K562 (cell line): ENCODE measurements around the gene BTBD10. TPM values are rescaled to one million over a fixed set of nuclear protein-coding genes. Genes with fewer than 3 reads are reported as not detected.

Experiments used
- ATAC-seq: fragments of 200-7000 bp; cut with Tn5 transposase; 3 replicates; pipeline ENCODE4 v1.9.1; 2020; ENCODE audit warnings: moderate library complexity
- BruUV-seq: library from RNA; stranded (reverse); fragments of 400-500 nt; replicated peaks from 2 replicates; lab custom pipeline; 2021; lab: Mats Ljungman, UMichigan
- CTCF ChIA-PET: fragments of 300-600 bp; formaldehyde crosslinking; extraction: SDS; loops from one replicate; lab custom pipeline; 2021; ENCODE audit warnings: low intra/inter-chr PET ratio; lab: Yijun Ruan, JAX
- POLR2A ChIA-PET: fragments of 300-600, 350-650 bp; sonication (Branson Sonifier 250); formaldehyde crosslinking; extraction: SDS; loops from one replicate; lab custom pipeline; 2021; ENCODE audit warnings: antibody characterized with exemption, inconsistent platforms; lab: Yijun Ruan, JAX
- DNase-seq, 4 experiments: peaks; one replicate each; pipeline versions ENCODE4 v3.0.0 to v3.0.0-alpha.2; 2011 to 2018; ENCODE audit warnings: low spot score in 3 of 4, mixed read lengths in 3 of 4; ENCODE audit errors: extremely low read depth in 1 of 4
- FAIRE-seq: peaks from 2 replicates; lab custom pipeline; 2011; peaks lifted over from hg19 to GRCh38; lab: Jason Lieb, UNC
- H2AFZ ChIP-seq: 2 replicates; pipeline ENCODE4 v1.6.0; 2011; ENCODE audit warnings: low read depth, low read length, control low read depth, inconsistent platforms
- H3K27ac ChIP-seq: fragments of 200-600 bp; 3 replicates; pipeline ENCODE4 v1.8.0; 2011; ENCODE audit warnings: low read depth, mild to moderate bottlenecking, control low read depth, inconsistent platforms, low read length, moderate library complexity, mixed read lengths; ENCODE audit errors: extremely low read depth
- H3K27me3 ChIP-seq, 2 experiments: fragments of 300-600 bp in 1 of 2; 2 replicates in 1 of 2; 3 replicates in 1 of 2; pipeline versions ENCODE4 v1.6.0 to v1.8.0; 2011; ENCODE audit warnings: inconsistent platforms in 2 of 2, low read length in 2 of 2, mild to moderate bottlenecking in 1 of 2, mixed read lengths in 1 of 2, moderate library complexity in 1 of 2; ENCODE audit not compliant: control insufficient read depth in 2 of 2, insufficient read depth in 2 of 2
- H3K36me3 ChIP-seq: fragments of 300-600 bp; 3 replicates; pipeline ENCODE4 v1.8.0; 2011; ENCODE audit warnings: mild to moderate bottlenecking, low read length, inconsistent platforms; ENCODE audit not compliant: control insufficient read depth, insufficient read depth
- H3K4me1 ChIP-seq, 2 experiments: fragments of 200-600 bp in 1 of 2; replicated peaks in 1 of 2; 2 replicates in 1 of 2; 3 replicates in 1 of 2; pipeline versions ENCODE4 v1.5.1 to v1.8.0; 2011; ENCODE audit warnings: inconsistent platforms in 2 of 2, low read length in 2 of 2, mild to moderate bottlenecking in 1 of 2, mixed read lengths in 1 of 2, moderate library complexity in 1 of 2; ENCODE audit not compliant: control insufficient read depth in 2 of 2, insufficient read depth in 2 of 2
- H3K4me2 ChIP-seq: 2 replicates; pipeline ENCODE4 v1.6.1; 2011; ENCODE audit warnings: low read length, control low read depth, inconsistent platforms, mixed read lengths; ENCODE audit not compliant: insufficient read depth
- H3K4me3 ChIP-seq: fragments of 200-600 bp; sonication (generic), shearing (Covaris generic); 2 replicates; pipeline ENCODE4 v1.5.1; 2016; ENCODE audit warnings: control low read depth, inconsistent platforms
- H3K79me2 ChIP-seq: fragments of 200-600 bp; 3 replicates; pipeline ENCODE4 v1.8.0; 2011; ENCODE audit warnings: low read length, inconsistent platforms; ENCODE audit not compliant: control insufficient read depth, insufficient read depth
- H3K9ac ChIP-seq, 2 experiments: 2 replicates each; pipeline versions ENCODE4 v1.6.0 to v1.6.1; 2011; ENCODE audit warnings: low read depth in 2 of 2, low read length in 2 of 2, control low read depth in 1 of 2, inconsistent platforms in 1 of 2, mild to moderate bottlenecking in 1 of 2, mixed read lengths in 1 of 2; ENCODE audit not compliant: insufficient read depth in 1 of 2
- H3K9me1 ChIP-seq: one replicate; pipeline ENCODE4 v1.6.0; 2011; ENCODE audit warnings: inconsistent platforms, mild to moderate bottlenecking, low read length, moderate library complexity; ENCODE audit not compliant: control insufficient read depth, insufficient read depth
- H3K9me3 ChIP-seq: replicated peaks from 2 replicates; pipeline ENCODE4 v1.5.1; 2011; ENCODE audit warnings: low read depth, low read length, inconsistent platforms; ENCODE audit not compliant: control insufficient read depth, insufficient read depth
- H4K20me1 ChIP-seq: replicated peaks from 2 replicates; pipeline ENCODE4 v1.6.1; 2011; ENCODE audit warnings: low read length, inconsistent platforms, mixed read lengths; ENCODE audit not compliant: control insufficient read depth, insufficient read depth
- FOXJ3 ChIP-seq: sonication (generic); formaldehyde crosslinking; IDR thresholded peaks from 2 replicates; pipeline ENCODE4 v1.4.0; 2020; ENCODE audit warnings: mild to moderate bottlenecking, missing genetic modification reagents
- KDM2B ChIP-seq: fragments of 250-450 bp; sonication (Bioruptor Pico); IDR thresholded peaks from 2 replicates; pipeline ENCODE4 v1.8.0; 2021; ENCODE audit warnings: mild to moderate bottlenecking, moderate library complexity
- MYC ChIP-seq, 2 experiments: fragments of 250-450 bp in 1 of 2; sonication (Bioruptor Pico) in 1 of 2; IDR thresholded peaks; 2 replicates each; pipeline versions ENCODE4 v1.5.1 to v1.6.1; 2012 to 2021; ENCODE audit warnings: low read depth in 2 of 2, borderline replicate concordance in 1 of 2, improper control_type of control experiment in 1 of 2, low read length in 1 of 2, mild to moderate bottlenecking in 1 of 2, moderate library complexity in 1 of 2
- NFE2 ChIP-seq: IDR thresholded peaks from 2 replicates; pipeline ENCODE4 v1.6.1; 2014; ENCODE audit warnings: antibody characterized with exemption, low read depth
- POLR2AphosphoS5 ChIP-seq: IDR thresholded peaks from 2 replicates; pipeline ENCODE4 v1.6.1; 2011; ENCODE audit warnings: mild to moderate bottlenecking, low read depth, low read length, moderate library complexity; ENCODE audit not compliant: control insufficient read depth, insufficient read depth
- RB1 ChIP-seq: fragments of 450-650 bp; IDR thresholded peaks from 2 replicates; pipeline ENCODE4 v1.6.1; 2017; ENCODE audit warnings: low read depth, mild to moderate bottlenecking
- ZBTB33 ChIP-seq: sonication (generic); formaldehyde crosslinking; IDR thresholded peaks from 2 replicates; pipeline ENCODE4 v1.8.1; 2023; ENCODE audit warnings: mild to moderate bottlenecking, missing genetic modification reagents
- ZNF699 ChIP-seq: fragments of 250-450 bp; sonication (Bioruptor Pico); IDR thresholded peaks from 2 replicates; pipeline ENCODE4 v1.8.0; 2021; ENCODE audit warnings: mild to moderate bottlenecking, moderate library complexity; ENCODE audit not compliant: insufficient replicate concordance
- ZNF764 ChIP-seq: fragments of 250-450 bp; sonication (Bioruptor Pico); IDR thresholded peaks from 2 replicates; pipeline ENCODE4 v1.4.0; 2020; ENCODE audit warnings: low read depth, mild to moderate bottlenecking, moderate library complexity
- ZNF780A ChIP-seq: fragments of 250-450 bp; sonication (Bioruptor Pico); IDR thresholded peaks from 2 replicates; pipeline ENCODE4 v1.5.0; 2021; ENCODE audit warnings: mild to moderate bottlenecking
- WGBS: fragments of 100-300 bp; shearing (Covaris generic); methylation state at CpG from one replicate; pipeline ENCODE4 v1.1.6; 2016; ENCODE audit warnings: low coverage, mixed read lengths; ENCODE audit not compliant: insufficient coverage; ENCODE audit errors: missing lambda C conversion rate; 5-methylcytosine and 5-hydroxymethylcytosine counted together
- in situ Hi-C: fragments of 300-500 bp; cut with MboI; formaldehyde crosslinking; loops from 4 replicates; pipeline ENCODE4 v1.15.0; 2018; ENCODE audit warnings: inconsistent platforms, mixed read lengths
- intact Hi-C: fragments of 100-400 bp; cut with micrococcal nuclease; formaldehyde crosslinking; loops from 2 replicates; pipeline ENCODE4 v1.14.2; 2022
- polyA plus RNA-seq, 8 experiments: library from polyadenylated mRNA; depleted of rRNA in 4 of 8; stranded (reverse) in 5 of 8; unstranded in 3 of 8; fragments of >200 nt; fragmentation: Nextera tagmentation in 2 of 8; fragmentation: Illumina TruSeq in 1 of 8; extraction: Ambion mirVana in 2 of 8; extraction: Trizol in 1 of 8; gene quantifications; 2 replicates each; pipeline versions ENCODE4 v1.2.1 to v1.2.3, GENCODE V29; 2011 to 2014; ENCODE audit warnings: inconsistent platforms in 1 of 8, missing spikeins in 1 of 8
- total RNA-seq, 7 experiments: library from RNA; depleted of rRNA in 6 of 7; stranded (reverse); fragments of >200 nt in 6 of 7; fragmentation: Illumina TruSeq in 2 of 7; extraction: Trizol in 2 of 7; gene quantifications; 2 replicates each; pipeline versions ENCODE4 v1.2.1 to v1.2.3, GENCODE V29; 2011 to 2021; ENCODE audit warnings: low replicate concordance in 1 of 7
- TF ChIP-seq, protein P1 (sequence below): fragments of 450-650 bp; formaldehyde crosslinking; IDR thresholded peaks from 2 replicates; pipeline ENCODE4 v1.4.0; 2022; ENCODE audit warnings: missing genetic modification characterization

The BTBD10 gene
- total and polyA plus RNA-seq, 9 of the 15 experiments (the other 6 are each of a cell fraction or from before 2014, with no cell fraction given), result 11.6 to 22.8 (median 16.3) TPM

- TF ChIP-seq NFE2, result no peak
- Histone ChIP-seq H3K9me1 (no peaks in the 10 kb centered on the region), H3K9me3 (no peaks in the 10 kb centered on the region), H3K36me3 (no peaks in the 10 kb centered on the region), H3K9ac (no peak overlapping the region), H3K27ac (no peak overlapping the region), H3K79me2 (no peaks in the 10 kb centered on the region), H3K27me3 (peaks cover 0 to 18% of the 10 kb centered on the region in 2 experiments; a peak in 3 of 5 replicates), H3K4me3 (no peak overlapping the region), H3K4me2 (no peak overlapping the region), H4K20me1 (no peaks in the 10 kb centered on the region), H3K4me1 (no peaks in the 10 kb centered on the region), H2AFZ (no peak overlapping the region)
- FAIRE-seq, result no peak
- intact Hi-C loops, result no loop called here
- CTCF ChIA-PET, result no interaction called here
- in situ Hi-C loops, result no loop called here
- BruUV-seq, result no TSS peak
- POLR2A ChIA-PET, result interaction anchor here (0.8 to 1.1 kb wide), 2 partner anchors 12 to 686 kb away, joined by 3 read pairs; no protein-coding TSS in a partner anchor
- no peak for DNase-seq
- no peak for ATAC-seq
- WGBS, result 5% methylated on average over 2 of the region's 2 CpGs
Observed at GRCh38 chr11:13373216-13373615, 89.8 kb downstream of the BTBD10 start.

GRCh38 chr11:13368041-13368446 lies 95.0 kb downstream of the BTBD10 start:
- Histone ChIP-seq H3K36me3 (no peaks in the 10 kb centered on the region), H4K20me1 (no peaks in the 10 kb centered on the region), H3K27me3 (peaks cover 0 to 34% of the 10 kb centered on the region in 2 experiments; a peak in 4 of 5 replicates), H3K9me1 (no peaks in the 10 kb centered on the region), H3K79me2 (no peaks in the 10 kb centered on the region), H3K4me3 (no peak overlapping the region), H3K4me2 (no peak overlapping the region), H3K27ac (no peak overlapping the region), H3K9ac (no peak overlapping the region), H2AFZ (no peak overlapping the region), H3K4me1 (no peaks in the 10 kb centered on the region; a peak in 2 of 5 replicates), H3K9me3 (no peaks in the 10 kb centered on the region)
- 3% methylated on average over 5 of the region's 5 CpGs for WGBS
- no TSS peak for BruUV-seq
- POLR2A ChIA-PET, result interaction anchor here (0.6 kb wide), 1 partner anchor 107 kb away, joined by 3 read pairs; no protein-coding TSS in a partner anchor
- CTCF ChIA-PET, result no interaction called here
- DNase-seq (no peak), ATAC-seq (no peak), FAIRE-seq (no peak)
- in situ Hi-C loops, result no loop called here
- intact Hi-C loops, result no loop called here
- TF ChIP-seq ZNF780A (CRISPR knock-in tag) (no peak), MYC (IDR thresholded peaks at IDR 0.05; ENCODE audit: low read depth, low read length) (no peak), MYC (CRISPR knock-in tag; IDR thresholded peaks at IDR 0.05; ENCODE audit: borderline replicate concordance, low read depth) (no peak), ZNF699 (CRISPR knock-in tag) (no peak), POLR2AphosphoS5 (no peak), ZNF764 (CRISPR knock-in tag) (no peak), KDM2B (no peak), RB1 (no peak), FOXJ3 (CRISPR knock-in tag) (no peak), ZBTB33 (CRISPR knock-in tag) (no peak)
- TF ChIP-seq, protein P1, sequence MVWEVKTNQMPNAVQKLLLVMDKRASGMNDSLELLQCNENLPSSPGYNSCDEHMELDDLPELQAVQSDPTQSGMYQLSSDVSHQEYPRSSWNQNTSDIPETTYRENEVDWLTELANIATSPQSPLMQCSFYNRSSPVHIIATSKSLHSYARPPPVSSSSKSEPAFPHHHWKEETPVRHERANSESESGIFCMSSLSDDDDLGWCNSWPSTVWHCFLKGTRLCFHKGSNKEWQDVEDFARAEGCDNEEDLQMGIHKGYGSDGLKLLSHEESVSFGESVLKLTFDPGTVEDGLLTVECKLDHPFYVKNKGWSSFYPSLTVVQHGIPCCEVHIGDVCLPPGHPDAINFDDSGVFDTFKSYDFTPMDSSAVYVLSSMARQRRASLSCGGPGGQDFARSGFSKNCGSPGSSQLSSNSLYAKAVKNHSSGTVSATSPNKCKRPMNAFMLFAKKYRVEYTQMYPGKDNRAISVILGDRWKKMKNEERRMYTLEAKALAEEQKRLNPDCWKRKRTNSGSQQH (CRISPR knock-in tag), result no peak
